Keratinocyte (primary cell): Measurements from ENCODE around the gene SMG1. TPM values are rescaled to one million over a fixed set of nuclear protein-coding genes. Genes with fewer than 3 reads are reported as not detected.

ENCODE experiments used
- DNase-seq: peaks from one replicate; pipeline ENCODE4 v3.0.0-alpha.2; 2011; ENCODE audit warnings: low read depth, missing footprints, low spot score
- FAIRE-seq: peaks from 2 replicates; lab custom pipeline; 2011; peaks lifted over from hg19 to GRCh38; lab: Jason Lieb, UNC
- H2AFZ ChIP-seq: 2 replicates; pipeline ENCODE4 v1.6.0; 2012; ENCODE audit warnings: low read length, control low read depth, inconsistent platforms; ENCODE audit not compliant: control insufficient read depth
- H3K27ac ChIP-seq: 2 replicates; pipeline ENCODE4 v1.5.1; 2011; ENCODE audit warnings: low read length; ENCODE audit not compliant: control insufficient read depth, insufficient read depth
- H3K27me3 ChIP-seq: 3 replicates; pipeline ENCODE4 v1.6.0; 2011; ENCODE audit warnings: low read length; ENCODE audit not compliant: control insufficient read depth, insufficient read depth; ENCODE audit errors: extremely low read depth
- H3K36me3 ChIP-seq, 2 experiments: 2 replicates in 1 of 2; 3 replicates in 1 of 2; pipeline ENCODE4 v1.5.1; 2011; ENCODE audit warnings: low read length in 2 of 2, mild to moderate bottlenecking in 1 of 2; ENCODE audit not compliant: control insufficient read depth in 2 of 2, insufficient read depth in 2 of 2; ENCODE audit errors: extremely low read depth in 1 of 2
- H3K4me1 ChIP-seq: 3 replicates; pipeline ENCODE4 v1.5.1; 2011; ENCODE audit warnings: low read length; ENCODE audit not compliant: control insufficient read depth, insufficient read depth; ENCODE audit errors: extremely low read depth
- H3K4me2 ChIP-seq: 3 replicates; pipeline ENCODE4 v1.6.0; 2011; ENCODE audit warnings: low read depth, low read length; ENCODE audit not compliant: control insufficient read depth, insufficient read depth; ENCODE audit errors: extremely low read depth
- H3K4me3 ChIP-seq, 3 experiments: fragments of 200-600 bp in 1 of 3; sonication (generic) in 1 of 3; 2 replicates in 2 of 3; 3 replicates in 1 of 3; pipeline ENCODE4 v1.5.1; 2011 to 2016; ENCODE audit warnings: low read length in 3 of 3, mild to moderate bottlenecking in 3 of 3, control low read depth in 2 of 3, inconsistent platforms in 1 of 3, low read depth in 1 of 3, mixed read lengths in 1 of 3, mixed run types in 1 of 3, moderate library complexity in 1 of 3; ENCODE audit not compliant: control insufficient read depth in 2 of 3, insufficient read depth in 2 of 3; ENCODE audit errors: extremely low read depth in 1 of 3
- H3K79me2 ChIP-seq: 2 replicates; pipeline ENCODE4 v1.6.0; 2012; ENCODE audit warnings: low read length; ENCODE audit not compliant: control insufficient read depth, insufficient read depth
- H3K9ac ChIP-seq: 3 replicates; pipeline ENCODE4 v1.6.0; 2011; ENCODE audit warnings: low read length; ENCODE audit not compliant: control insufficient read depth, insufficient read depth; ENCODE audit errors: extremely low read depth
- H3K9me1 ChIP-seq: 3 replicates; pipeline ENCODE4 v1.6.0; 2011; ENCODE audit warnings: low read length; ENCODE audit not compliant: control insufficient read depth, insufficient read depth; ENCODE audit errors: extremely low read depth
- H3K9me3 ChIP-seq: 2 replicates; pipeline ENCODE4 v1.5.1; 2012; ENCODE audit warnings: low read depth, low read length; ENCODE audit not compliant: control insufficient read depth
- H4K20me1 ChIP-seq: 3 replicates; pipeline ENCODE4 v1.6.0; 2011; ENCODE audit warnings: low read length; ENCODE audit not compliant: control insufficient read depth, insufficient read depth; ENCODE audit errors: extremely low read depth
- EZH2 ChIP-seq: IDR thresholded peaks from one replicate; pipeline ENCODE4 v1.6.1; 2012; ENCODE audit warnings: inconsistent platforms, mild to moderate bottlenecking, low read length, moderate library complexity
- dilution Hi-C: fragments of 300-500 bp; cut with MboI; formaldehyde crosslinking; loops from one replicate; pipeline ENCODE4 v1.7.0; 2020; ENCODE audit warnings: low sequenced_read_pairs; ENCODE audit not compliant: extremely low pct_ligation_motif_present
- polyA plus RNA-seq, 5 experiments: library from polyadenylated mRNA; depleted of rRNA in 3 of 5; stranded (reverse) in 3 of 5; stranded (forward) in 1 of 5; unstranded in 1 of 5; fragments of >200 nt; gene quantifications; 1 replicate in 1 of 5; 2 replicates in 3 of 5; 3 replicates in 1 of 5; pipeline versions ENCODE4 v1.2.1 to v1.2.3, GENCODE V29; 2011 to 2012; ENCODE audit warnings: missing spikeins in 2 of 5, low read depth in 1 of 5, low replicate concordance in 1 of 5
- TF ChIP-seq, protein P1 (sequence below), 3 experiments: IDR thresholded peaks in 1 of 3; conservative IDR thresholded peaks in 1 of 3; optimal IDR thresholded peaks in 1 of 3; 2 replicates in 2 of 3; 3 replicates in 1 of 3; pipeline versions ENCODE3 to v1.5.1; 2011; ENCODE audit warnings: low read length in 3 of 3, mild to moderate bottlenecking in 3 of 3, moderate library complexity in 2 of 3, control low read depth in 1 of 3, inconsistent platforms in 1 of 3; ENCODE audit not compliant: insufficient read depth in 2 of 3; ENCODE audit errors: extremely low read depth in 1 of 3

Gene SMG1
- polyA plus RNA-seq, 1 donor (not counting 4 experiments of a cell fraction or from before 2014, with no cell fraction given), result 34.2 TPM

DNA sequence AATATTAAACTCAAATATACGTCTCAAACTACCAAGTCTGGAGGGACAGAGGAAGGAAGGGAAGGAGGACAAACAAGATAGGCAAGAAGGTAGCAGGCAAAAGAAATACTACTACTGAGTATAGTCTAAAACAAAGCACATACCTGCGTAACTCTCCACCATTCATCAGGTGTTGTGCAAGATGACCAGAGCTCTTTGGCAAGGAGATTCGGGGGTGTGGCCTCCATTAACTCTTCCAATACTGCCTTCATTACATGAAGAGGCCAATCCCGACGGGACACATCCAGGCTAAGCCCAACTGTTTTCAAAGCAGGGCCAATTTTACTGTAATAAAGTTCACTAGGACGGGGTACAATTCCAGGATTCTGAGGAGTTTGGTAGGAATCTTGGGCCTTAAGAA is 86.7 kb downstream of the SMG1 start:
- Histone ChIP-seq H3K4me1 (no peaks in the 10 kb centered on the region), H2AFZ (no peak overlapping the region), H3K27me3 (no peaks in the 10 kb centered on the region), H3K4me3 (no peak overlapping the region), H3K36me3 (peaks cover 29 to 67% of the 10 kb centered on the region in 2 experiments), H3K79me2 (no peaks in the 10 kb centered on the region), H3K4me2 (no peak overlapping the region), H3K9ac (no peak overlapping the region), H4K20me1 (no peaks in the 10 kb centered on the region), H3K9me3 (no peaks in the 10 kb centered on the region), H3K9me1 (no peaks in the 10 kb centered on the region), H3K27ac (no peak overlapping the region)
- dilution Hi-C loops, result loop anchor here (10.0 kb wide), 1 partner anchor 135 kb away; no protein-coding TSS in a partner anchor
- DNase-seq, result no peak
- TF ChIP-seq, protein P1, sequence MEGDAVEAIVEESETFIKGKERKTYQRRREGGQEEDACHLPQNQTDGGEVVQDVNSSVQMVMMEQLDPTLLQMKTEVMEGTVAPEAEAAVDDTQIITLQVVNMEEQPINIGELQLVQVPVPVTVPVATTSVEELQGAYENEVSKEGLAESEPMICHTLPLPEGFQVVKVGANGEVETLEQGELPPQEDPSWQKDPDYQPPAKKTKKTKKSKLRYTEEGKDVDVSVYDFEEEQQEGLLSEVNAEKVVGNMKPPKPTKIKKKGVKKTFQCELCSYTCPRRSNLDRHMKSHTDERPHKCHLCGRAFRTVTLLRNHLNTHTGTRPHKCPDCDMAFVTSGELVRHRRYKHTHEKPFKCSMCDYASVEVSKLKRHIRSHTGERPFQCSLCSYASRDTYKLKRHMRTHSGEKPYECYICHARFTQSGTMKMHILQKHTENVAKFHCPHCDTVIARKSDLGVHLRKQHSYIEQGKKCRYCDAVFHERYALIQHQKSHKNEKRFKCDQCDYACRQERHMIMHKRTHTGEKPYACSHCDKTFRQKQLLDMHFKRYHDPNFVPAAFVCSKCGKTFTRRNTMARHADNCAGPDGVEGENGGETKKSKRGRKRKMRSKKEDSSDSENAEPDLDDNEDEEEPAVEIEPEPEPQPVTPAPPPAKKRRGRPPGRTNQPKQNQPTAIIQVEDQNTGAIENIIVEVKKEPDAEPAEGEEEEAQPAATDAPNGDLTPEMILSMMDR (optimal IDR thresholded peaks at IDR 0.05 in 1 of 3, IDR thresholded peaks at IDR 0.05 in 1 of 3, conservative IDR thresholded peaks at IDR 0.05 in 1 of 3; ENCODE audit: extremely low read depth in 1 of 3, insufficient read depth in 2 of 3, low read length in 3 of 3), result no peak
- no peak for TF ChIP-seq EZH2
- FAIRE-seq, result no peak

DNA sequence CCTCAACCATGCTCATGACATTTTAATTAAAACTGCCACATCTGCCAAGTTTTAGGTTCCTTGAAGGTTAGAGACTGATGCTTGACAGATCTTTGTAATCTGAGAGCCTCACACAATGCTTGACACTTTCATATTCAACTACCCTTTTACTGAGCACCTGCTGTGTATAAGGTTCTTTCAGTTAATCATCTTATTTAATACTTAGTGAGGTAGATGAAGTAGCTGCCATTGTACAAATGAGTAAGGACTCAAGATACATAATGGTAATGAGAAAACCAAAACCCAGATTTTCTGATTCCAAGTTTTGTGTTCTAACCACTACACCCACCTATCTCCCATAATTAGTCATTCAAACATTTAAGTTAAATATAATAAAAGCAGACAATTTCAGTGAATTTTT is 89.5 kb downstream of the SMG1 start:
- Histone ChIP-seq H3K36me3 (peaks cover 38 to 69% of the 10 kb centered on the region in 2 experiments), H3K27me3 (no peaks in the 10 kb centered on the region), H3K4me3 (no peak overlapping the region), H4K20me1 (no peaks in the 10 kb centered on the region), H3K9me3 (no peaks in the 10 kb centered on the region), H3K4me1 (no peaks in the 10 kb centered on the region), H2AFZ (no peak overlapping the region), H3K79me2 (no peaks in the 10 kb centered on the region), H3K9me1 (no peaks in the 10 kb centered on the region), H3K4me2 (no peak overlapping the region), H3K9ac (no peak overlapping the region), H3K27ac (no peak overlapping the region)
- TF ChIP-seq, protein P1 (optimal IDR thresholded peaks at IDR 0.05 in 1 of 3, IDR thresholded peaks at IDR 0.05 in 1 of 3, conservative IDR thresholded peaks at IDR 0.05 in 1 of 3; ENCODE audit: extremely low read depth in 1 of 3, insufficient read depth in 2 of 3, low read length in 3 of 3), result no peak
- no peak for TF ChIP-seq EZH2
- FAIRE-seq, result no peak
- dilution Hi-C loops, result loop anchor here (10.0 kb wide), 1 partner anchor 138 kb away; no protein-coding TSS in a partner anchor
- DNase-seq, result no peak
